Duodenal mucosa (tissue), 2 donors: ENCODE data around the gene STK32A.

Source experiments
- H3K27ac ChIP-seq: one replicate; pipeline ENCODE4 v1.7.0; 2013; ENCODE audit warnings: low read depth, low read length
- H3K27me3 ChIP-seq, 2 donors: one replicate each; pipeline ENCODE4 v1.7.0; 2013; ENCODE audit warnings: low read length in 2 of 2, control low read depth in 1 of 2; ENCODE audit not compliant: insufficient read depth in 2 of 2, control insufficient read depth in 1 of 2
- H3K36me3 ChIP-seq, 2 donors: one replicate each; pipeline ENCODE4 v1.7.0; 2013; ENCODE audit warnings: low read length in 2 of 2, control low read depth in 1 of 2; ENCODE audit not compliant: insufficient read depth in 2 of 2, control insufficient read depth in 1 of 2
- H3K4me1 ChIP-seq, 2 donors: one replicate each; pipeline ENCODE4 v1.7.0; 2013; ENCODE audit warnings: low read length in 2 of 2, control low read depth in 1 of 2; ENCODE audit not compliant: insufficient read depth in 2 of 2, control insufficient read depth in 1 of 2
- H3K4me3 ChIP-seq, 2 donors: one replicate each; pipeline ENCODE4 v1.7.0; 2013; ENCODE audit warnings: low read length in 2 of 2, low read depth in 1 of 2
- H3K9ac ChIP-seq, 2 donors: one replicate each; pipeline ENCODE4 v1.7.0; 2013; ENCODE audit warnings: low read length in 2 of 2, low read depth in 1 of 2
- H3K9me3 ChIP-seq, 2 donors: one replicate each; pipeline ENCODE4 v1.7.0; 2013; ENCODE audit warnings: low read length in 2 of 2, control low read depth in 1 of 2; ENCODE audit not compliant: control insufficient read depth in 1 of 2

The STK32A gene

DNA sequence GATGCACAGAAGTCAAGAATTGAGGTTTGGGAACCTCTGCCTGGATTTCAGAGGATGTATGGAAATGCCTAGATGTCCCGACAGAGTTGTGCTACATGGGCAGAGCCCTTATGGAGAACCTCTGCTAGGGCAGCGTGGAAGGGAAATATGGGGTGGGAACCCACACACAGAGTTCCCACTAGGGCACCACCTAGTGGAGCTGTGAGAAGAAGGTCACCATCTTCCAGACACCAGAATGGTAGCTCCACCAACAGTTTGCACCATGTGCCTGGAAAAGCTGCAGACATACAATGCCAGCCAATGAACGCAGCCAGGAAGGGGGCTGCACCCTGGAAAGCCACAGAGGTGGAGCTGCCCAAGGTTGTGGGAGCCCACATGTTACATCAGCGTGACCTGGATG is 104.5 kb downstream of the STK32A start:
- no peaks in the 10 kb centered on the region for H3K4me1 ChIP-seq
- H3K27ac ChIP-seq: no peak overlapping the region
- H3K4me3 ChIP-seq: no peak overlapping the region
- H3K9me3 ChIP-seq: no peaks in the 10 kb centered on the region
- no peaks in the 10 kb centered on the region for H3K27me3 ChIP-seq
- no peaks in the 10 kb centered on the region for H3K36me3 ChIP-seq
- H3K9ac ChIP-seq: no peak overlapping the region

DNA sequence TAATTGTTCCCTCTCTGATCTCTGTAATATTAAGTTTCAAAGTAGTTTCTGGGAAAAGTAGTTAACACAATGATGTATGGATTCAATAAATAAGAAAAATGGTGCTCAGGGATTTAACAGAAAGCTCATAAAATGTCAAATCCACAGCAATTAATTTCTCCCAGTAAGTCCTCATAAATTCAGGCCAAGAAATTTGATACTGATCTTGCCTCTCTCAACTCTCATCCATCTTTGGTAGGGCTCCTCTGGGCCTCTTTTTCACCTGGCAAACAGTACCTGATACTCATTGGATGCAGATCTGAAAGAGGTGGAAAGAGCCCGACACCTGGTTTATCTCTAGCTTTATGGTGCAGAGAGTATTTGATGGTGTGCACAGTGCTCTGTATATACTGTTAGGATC is 106.1 kb downstream of the STK32A start:
- Histone ChIP-seq H3K36me3 (no peaks in the 10 kb centered on the region), H3K27me3 (no peaks in the 10 kb centered on the region), H3K9ac (no peak overlapping the region)

DNA sequence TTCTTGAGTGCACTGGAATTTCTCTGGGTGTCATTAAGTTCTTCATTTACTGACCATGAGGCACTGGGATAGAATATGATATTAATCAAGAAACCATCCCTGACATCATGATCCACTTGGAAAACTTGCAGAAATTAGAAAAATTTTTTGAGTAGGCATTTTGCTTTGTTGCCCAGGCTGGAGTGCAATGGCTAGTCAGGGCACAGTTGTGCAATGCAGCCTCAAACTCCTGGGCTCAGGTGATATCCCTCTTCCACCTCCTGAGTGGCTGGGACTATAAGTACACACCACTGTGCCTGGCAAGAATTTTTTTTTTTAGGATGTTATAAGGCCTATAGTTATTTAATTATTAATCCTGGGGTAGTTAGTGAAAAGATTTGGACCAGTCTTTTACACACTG is 106.5 kb downstream of the STK32A start:
- Histone ChIP-seq H3K4me1 (no peaks in the 10 kb centered on the region), H3K27ac (no peak overlapping the region), H3K27me3 (no peaks in the 10 kb centered on the region), H3K9me3 (no peaks in the 10 kb centered on the region), H3K9ac (no peak overlapping the region), H3K4me3 (no peak overlapping the region), H3K36me3 (no peaks in the 10 kb centered on the region)

More for the DNA sequence above, 106.1 kb downstream of the STK32A start:
- no peaks in the 10 kb centered on the region for H3K9me3 ChIP-seq
- no peaks in the 10 kb centered on the region for H3K4me1 ChIP-seq
- no peak overlapping the region for H3K4me3 ChIP-seq
- no peak overlapping the region for H3K27ac ChIP-seq

DNA sequence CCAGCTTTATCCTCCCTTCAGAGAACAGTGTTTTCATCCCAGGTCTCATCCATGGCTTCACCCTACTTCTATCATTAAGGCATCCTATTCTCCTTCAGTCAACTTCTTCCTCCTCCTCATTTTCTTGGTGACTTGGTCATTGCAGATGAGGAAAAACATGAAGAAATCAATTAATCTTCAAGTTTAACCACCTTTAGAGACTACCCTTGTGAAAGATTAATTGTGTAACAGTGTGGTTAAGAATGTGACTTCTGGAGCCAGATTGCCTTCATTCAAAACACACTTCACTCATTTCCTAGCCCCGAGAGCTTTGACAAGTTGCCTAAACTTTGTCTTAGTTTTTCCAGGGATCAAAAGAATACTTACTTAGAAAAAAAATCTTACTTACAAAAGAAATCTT is 110.0 kb downstream of the STK32A start:
- Histone ChIP-seq H3K9ac (no peak overlapping the region), H3K27ac (no peak overlapping the region), H3K27me3 (no peaks in the 10 kb centered on the region), H3K4me1 (no peaks in the 10 kb centered on the region), H3K36me3 (no peaks in the 10 kb centered on the region), H3K9me3 (no peaks in the 10 kb centered on the region), H3K4me3 (no peak overlapping the region)

DNA sequence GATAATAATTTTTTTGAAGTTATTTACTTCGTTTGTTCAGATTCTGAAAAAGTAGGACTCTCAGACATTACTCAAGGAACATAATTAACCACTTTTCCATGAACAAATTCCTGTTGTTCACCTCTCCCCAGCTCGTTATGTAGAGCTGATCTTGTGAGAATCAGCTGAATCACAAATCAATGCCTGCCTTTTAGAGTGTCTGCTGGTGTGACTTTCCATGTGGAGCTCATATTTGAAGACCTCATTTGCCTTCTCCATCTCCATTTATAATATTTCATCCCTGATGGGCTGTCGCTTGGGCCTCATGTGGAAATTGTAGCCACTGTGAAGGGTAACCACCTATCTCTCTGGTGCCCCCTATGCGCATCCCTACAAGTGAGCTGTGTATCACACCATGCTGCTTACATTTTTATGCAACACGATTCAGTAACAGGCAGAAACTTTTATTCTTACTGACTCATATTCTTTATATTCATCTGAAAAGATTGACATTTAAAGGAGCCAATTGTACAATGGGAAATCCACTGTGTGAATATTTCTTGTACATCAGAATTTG is 111.3 kb downstream of the STK32A start:
- Histone ChIP-seq H3K4me3 (no peak overlapping the region), H3K9ac (no peak overlapping the region), H3K27ac (no peak overlapping the region), H3K4me1 (no peaks in the 10 kb centered on the region), H3K36me3 (no peaks in the 10 kb centered on the region), H3K9me3 (no peaks in the 10 kb centered on the region), H3K27me3 (no peaks in the 10 kb centered on the region)

GRCh38 chr5:147348046-147348445 is 113.2 kb downstream of the STK32A start:
- no peaks in the 10 kb centered on the region for H3K9me3 ChIP-seq
- H3K27me3 ChIP-seq: no peaks in the 10 kb centered on the region
- no peaks in the 10 kb centered on the region for H3K4me1 ChIP-seq
- H3K27ac ChIP-seq: no peak overlapping the region
- no peak overlapping the region for H3K4me3 ChIP-seq
- no peaks in the 10 kb centered on the region for H3K36me3 ChIP-seq
- H3K9ac ChIP-seq: no peak overlapping the region

DNA sequence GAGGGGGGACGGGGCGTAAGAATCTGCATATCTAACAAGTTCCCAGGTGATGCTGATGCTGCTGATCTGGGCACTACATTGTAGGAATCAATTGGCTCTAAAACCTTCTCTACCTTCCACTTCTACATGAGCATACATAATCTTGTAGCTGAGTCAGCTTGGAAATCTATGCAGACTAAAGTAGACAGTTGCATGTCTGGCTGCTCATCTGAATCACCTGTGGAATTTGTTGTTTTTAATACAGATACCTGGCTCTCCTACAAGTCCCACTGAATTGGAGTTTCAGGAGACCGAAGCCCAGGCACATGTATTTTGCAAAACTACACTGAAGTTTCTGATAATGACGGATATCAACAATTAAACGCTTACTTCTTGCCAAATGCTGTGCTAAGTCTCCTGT is 113.6 kb downstream of the STK32A start:
- H3K27ac ChIP-seq: no peak overlapping the region

GRCh38 chr5:147349241-147349640 is 114.4 kb downstream of the STK32A start:
- H3K27me3 ChIP-seq: no peaks in the 10 kb centered on the region
- no peak overlapping the region for H3K27ac ChIP-seq
- no peaks in the 10 kb centered on the region for H3K36me3 ChIP-seq

More for the DNA sequence above, 113.6 kb downstream of the STK32A start:
- no peaks in the 10 kb centered on the region for H3K36me3 ChIP-seq
- H3K4me1 ChIP-seq: no peaks in the 10 kb centered on the region
- H3K4me3 ChIP-seq: no peak overlapping the region
- no peaks in the 10 kb centered on the region for H3K27me3 ChIP-seq
- no peaks in the 10 kb centered on the region for H3K9me3 ChIP-seq
- no peak overlapping the region for H3K9ac ChIP-seq

DNA sequence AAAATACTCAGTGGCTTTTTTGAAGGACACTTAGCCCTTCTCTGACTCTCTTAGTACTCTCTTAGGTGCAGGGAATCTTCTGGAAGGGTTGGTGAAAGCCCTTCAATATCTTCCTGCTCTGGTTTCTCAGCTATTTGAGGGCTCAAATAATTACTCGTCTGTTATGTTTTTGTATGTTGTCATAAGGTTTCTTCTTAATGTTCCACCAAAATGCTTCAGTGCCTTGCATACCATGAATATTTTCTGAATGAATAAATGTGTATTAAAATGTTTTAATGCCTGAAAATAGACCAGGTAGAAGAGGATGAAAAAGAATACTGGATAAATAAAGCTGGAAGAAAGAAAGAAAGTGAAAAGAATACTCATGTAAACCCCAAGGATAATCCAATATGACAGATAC is 124.3 kb downstream of the STK32A start:
- no peaks in the 10 kb centered on the region for H3K27me3 ChIP-seq
- no peaks in the 10 kb centered on the region for H3K4me1 ChIP-seq
- no peak overlapping the region for H3K27ac ChIP-seq
- no peak overlapping the region for H3K4me3 ChIP-seq
- H3K9me3 ChIP-seq: no peaks in the 10 kb centered on the region
- no peak overlapping the region for H3K9ac ChIP-seq
- no peaks in the 10 kb centered on the region for H3K36me3 ChIP-seq

More at GRCh38 chr5:147349241-147349640, 114.4 kb downstream of the STK32A start:
- H3K9ac ChIP-seq: no peak overlapping the region
- no peaks in the 10 kb centered on the region for H3K9me3 ChIP-seq
- H3K4me1 ChIP-seq: no peaks in the 10 kb centered on the region
- no peak overlapping the region for H3K4me3 ChIP-seq

DNA sequence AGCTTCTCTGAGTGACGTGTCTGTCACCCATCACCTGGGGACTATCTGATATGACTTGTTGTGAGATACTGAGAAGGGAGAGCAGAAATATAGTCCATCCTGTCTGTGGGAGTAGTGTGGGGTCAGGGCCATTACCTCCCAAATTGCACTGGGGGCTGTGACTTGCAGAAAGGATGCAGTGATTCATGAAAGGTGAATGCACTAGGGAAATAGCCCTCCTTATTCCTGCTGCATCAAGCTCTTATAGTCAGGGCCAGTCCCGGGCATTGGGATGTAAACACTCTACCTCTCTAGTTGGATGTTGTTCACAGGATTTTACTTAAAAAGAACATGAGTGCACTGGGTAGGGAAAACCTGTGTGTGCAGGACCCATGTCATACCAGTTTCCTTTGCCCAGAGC is 124.8 kb downstream of the STK32A start:
- Histone ChIP-seq H3K4me3 (no peak overlapping the region), H3K27ac (no peak overlapping the region), H3K4me1 (no peaks in the 10 kb centered on the region), H3K9me3 (no peaks in the 10 kb centered on the region), H3K9ac (no peak overlapping the region), H3K27me3 (no peaks in the 10 kb centered on the region), H3K36me3 (no peaks in the 10 kb centered on the region)

GRCh38 chr5:147360816-147361215 is 126.0 kb downstream of the STK32A start:
- Histone ChIP-seq H3K27ac (no peak overlapping the region), H3K27me3 (no peaks in the 10 kb centered on the region), H3K9me3 (no peaks in the 10 kb centered on the region), H3K4me1 (no peaks in the 10 kb centered on the region), H3K36me3 (no peaks in the 10 kb centered on the region), H3K9ac (no peak overlapping the region), H3K4me3 (no peak overlapping the region)
